ENCODE data around the gene ACER2. TPM values are rescaled to one million over a fixed set of nuclear protein-coding genes. Genes with fewer than 3 reads are reported as not detected.

ACER2 gene
- total and polyA plus RNA-seq, 2 experiments from 2014 or later, result 1.1 to 6.3 TPM

GRCh38 chr9:19404283-19405075 lies 4.3 kb upstream of the ACER2 start:
- H3K4me2 ChIP-seq, result no peak overlapping the region
- DNase-seq (ENCODE audit: low spot score), result peak; percentile 61
- no peaks in the 10 kb centered on the region for H3K79me2 ChIP-seq
- no peaks in the 10 kb centered on the region for H3K27me3 ChIP-seq
- H3K9me2 ChIP-seq (replicated peaks; ENCODE audit: insufficient read depth), result no peaks in the 10 kb centered on the region
- TF ChIP-seq CTCF (IDR thresholded peaks at IDR 0.05; ENCODE audit: poor library complexity) (no peak), EZH2phosphoT487 (IDR thresholded peaks at IDR 0.05; ENCODE audit: low read depth, severe bottlenecking, unreplicated experiment) (no peak), EZH2 (IDR thresholded peaks at IDR 0.05; ENCODE audit: borderline replicate concordance) (no peak)
- H2AFZ ChIP-seq, result no peak overlapping the region
- H3K4me1 ChIP-seq (ENCODE audit: insufficient read depth), result peaks cover 6% of the 10 kb centered on the region
- H3K9me3 ChIP-seq (ENCODE audit: low read depth), result peaks cover 6% of the 10 kb centered on the region
- no peaks in the 10 kb centered on the region for H4K20me1 ChIP-seq (ENCODE audit: insufficient read depth, poor library complexity, severe bottlenecking)
- H3K4me3 ChIP-seq, result no peak overlapping the region
- WGBS (ENCODE audit: low lambda C conversion rate, missing lambda C conversion rate), result 83% methylated on average over 4 of the region's 4 CpGs
- peak overlapping the region; percentile 80 for H3K27ac ChIP-seq
- no peaks in the 10 kb centered on the region for H3K36me3 ChIP-seq (replicated peaks; ENCODE audit: insufficient read depth, low read depth)

GRCh38 chr9:19405771-19406170 lies 3.0 kb upstream of the ACER2 start:
- no peak for TF ChIP-seq EZH2phosphoT487 (IDR thresholded peaks at IDR 0.05; ENCODE audit: low read depth, severe bottlenecking, unreplicated experiment)
- TF ChIP-seq EZH2 (IDR thresholded peaks at IDR 0.05; ENCODE audit: borderline replicate concordance), result no peak
- no peak for TF ChIP-seq CTCF (IDR thresholded peaks at IDR 0.05; ENCODE audit: poor library complexity)
- no peaks in the 10 kb centered on the region for H3K36me3 ChIP-seq (replicated peaks; ENCODE audit: insufficient read depth, low read depth)
- peaks cover 4% of the 10 kb centered on the region for H3K79me2 ChIP-seq
- WGBS (ENCODE audit: low lambda C conversion rate, missing lambda C conversion rate), result 93% methylated on average over 1 of the region's 1 CpG
- no peak for DNase-seq (ENCODE audit: low spot score)
- no peaks in the 10 kb centered on the region for H3K27me3 ChIP-seq
- H3K4me2 ChIP-seq, result no peak overlapping the region
- peaks cover 6% of the 10 kb centered on the region for H3K9me3 ChIP-seq (ENCODE audit: low read depth)
- no peak overlapping the region for H2AFZ ChIP-seq
- peak overlapping the region; percentile 80 for H3K27ac ChIP-seq
- H3K4me1 ChIP-seq (ENCODE audit: insufficient read depth), result peaks cover 6% of the 10 kb centered on the region
- H3K4me3 ChIP-seq, result no peak overlapping the region
- no peaks in the 10 kb centered on the region for H4K20me1 ChIP-seq (ENCODE audit: insufficient read depth, poor library complexity, severe bottlenecking)
- no peaks in the 10 kb centered on the region for H3K9me2 ChIP-seq (replicated peaks; ENCODE audit: insufficient read depth)

- H3K4me2 ChIP-seq, result peak overlapping the region; percentile 97
- H3K9me3 ChIP-seq (ENCODE audit: low read depth), result no peaks in the 10 kb centered on the region
- peaks cover 10% of the 10 kb centered on the region for H3K79me2 ChIP-seq
- no peaks in the 10 kb centered on the region for H3K27me3 ChIP-seq
- H4K20me1 ChIP-seq (ENCODE audit: insufficient read depth, poor library complexity, severe bottlenecking), result no peaks in the 10 kb centered on the region
- H3K4me1 ChIP-seq (ENCODE audit: insufficient read depth), result peaks cover 6% of the 10 kb centered on the region
- H3K4me3 ChIP-seq, result peak overlapping the region; percentile 21
- TF ChIP-seq CTCF (IDR thresholded peaks at IDR 0.05; ENCODE audit: poor library complexity), result no peak
- no peak for TF ChIP-seq EZH2phosphoT487 (IDR thresholded peaks at IDR 0.05; ENCODE audit: low read depth, severe bottlenecking, unreplicated experiment)
- TF ChIP-seq EZH2 (IDR thresholded peaks at IDR 0.05; ENCODE audit: borderline replicate concordance), result no peak
- 21% methylated on average over 20 of the region's 20 CpGs for WGBS (ENCODE audit: low lambda C conversion rate, missing lambda C conversion rate)
- H3K36me3 ChIP-seq (replicated peaks; ENCODE audit: insufficient read depth, low read depth), result no peaks in the 10 kb centered on the region
- H3K9me2 ChIP-seq (replicated peaks; ENCODE audit: insufficient read depth), result no peaks in the 10 kb centered on the region
- peak overlapping the region; percentile 17 for H3K27ac ChIP-seq
- peak overlapping the region; percentile 69 for H2AFZ ChIP-seq
- DNase-seq (ENCODE audit: low spot score), result no peak
These were observed 505 bp upstream of the ACER2 start for GRCh38 chr9:19408316-19408692.

Measured in hepatocyte (in vitro differentiated cells).